Uterus (tissue), 4 donors: ENCODE results near the gene ACTA1. TPM values are rescaled to one million over a fixed set of nuclear protein-coding genes. Genes with fewer than 3 reads are reported as not detected.

Experiments
- DNase-seq, 2 donors: peaks; one replicate each; pipeline ENCODE4 v3.0.0-alpha.2; 2019 to 2020
- H3K27ac ChIP-seq, 2 donors: fragments of 200-600 bp; sonication (generic); 1 replicate in 1 of 2; 2 replicates in 1 of 2; pipeline ENCODE4 v1.5.1; 2016 to 2018
- H3K27me3 ChIP-seq, 2 donors: fragments of 200-600 bp; sonication (generic); one replicate each; pipeline ENCODE4 v1.5.1; 2018 to 2019; ENCODE audit warnings: control low read depth in 1 of 2
- H3K36me3 ChIP-seq, 2 donors: fragments of 200-600 bp; sonication (generic); one replicate each; pipeline ENCODE4 v1.5.1; 2019; ENCODE audit warnings: control low read depth in 1 of 2
- H3K4me1 ChIP-seq, 2 donors: fragments of 200-600 bp; sonication (generic); one replicate each; pipeline ENCODE4 v1.5.1; 2018 to 2019; ENCODE audit warnings: control low read depth in 1 of 2
- H3K4me3 ChIP-seq, 2 donors: fragments of 200-600 bp; sonication (generic); 1 replicate in 1 of 2; 2 replicates in 1 of 2; pipeline ENCODE4 v1.5.1; 2018 to 2019; ENCODE audit warnings: mild to moderate bottlenecking in 1 of 2
- H3K9me3 ChIP-seq, 2 donors: fragments of 200-600 bp; sonication (generic); one replicate each; pipeline ENCODE4 v1.5.1; 2019; ENCODE audit warnings: control low read depth in 1 of 2
- CTCF ChIP-seq, 4 experiments: fragments of 200-600 bp in 2 of 4; fragments of 450-650 bp in 2 of 4; sonication (generic) in 2 of 4; IDR thresholded peaks; one replicate each; pipeline ENCODE4 v1.5.1; 2016 to 2019; ENCODE audit warnings: antibody characterized with exemption in 4 of 4, mild to moderate bottlenecking in 2 of 4, moderate library complexity in 1 of 4
- POLR2A ChIP-seq, 2 donors: fragments of 450-650 bp; IDR thresholded peaks; one replicate each; pipeline ENCODE4 v1.6.1; 2016; ENCODE audit warnings: antibody characterized with exemption in 2 of 2, mild to moderate bottlenecking in 1 of 2, moderate library complexity in 1 of 2
- intact Hi-C: fragments of 100-400 bp; cut with DNase I; formaldehyde crosslinking; loops from one replicate; pipeline ENCODE4 v1.15.1; 2023; ENCODE audit warnings: low total_unique reads
- total RNA-seq, 4 donors: library from RNA; depleted of rRNA in 3 of 4; stranded (reverse); fragments of >200 nt in 3 of 4; gene quantifications; one replicate each; pipeline versions ENCODE4 v1.1.0 to v1.2.4, GENCODE V29; 2014 to 2023
- donor health status: DM: yes; HTN: yes; CAD: no.

ACTA1 gene
- total RNA-seq, 4 donors from 2014 or later = 4.2 TPM; not detected in 3

GRCh38 chr1:229452956-229453801, 19.3 kb upstream of the ACTA1 start:
- H3K4me3 ChIP-seq = no peak overlapping the region
- TF ChIP-seq CTCF (IDR thresholded peaks at IDR 0.05) (peak; percentile 27 to 40 (median 35)), POLR2A (IDR thresholded peaks at IDR 0.05) (no peak)
- H3K9me3 ChIP-seq = no peaks in the 10 kb centered on the region
- H3K27me3 ChIP-seq = no peaks in the 10 kb centered on the region
- H3K27ac ChIP-seq = no peak overlapping the region
- intact Hi-C loops = no loop called here
- DNase-seq = no peak
- H3K36me3 ChIP-seq = no peaks in the 10 kb centered on the region
- no peaks in the 10 kb centered on the region for H3K4me1 ChIP-seq

GRCh38 chr1:229448845-229449244, 15.0 kb upstream of the ACTA1 start:
- H3K36me3 ChIP-seq = no peaks in the 10 kb centered on the region
- TF ChIP-seq POLR2A (IDR thresholded peaks at IDR 0.05) (no peak), CTCF (IDR thresholded peaks at IDR 0.05) (no peak)

DNA sequence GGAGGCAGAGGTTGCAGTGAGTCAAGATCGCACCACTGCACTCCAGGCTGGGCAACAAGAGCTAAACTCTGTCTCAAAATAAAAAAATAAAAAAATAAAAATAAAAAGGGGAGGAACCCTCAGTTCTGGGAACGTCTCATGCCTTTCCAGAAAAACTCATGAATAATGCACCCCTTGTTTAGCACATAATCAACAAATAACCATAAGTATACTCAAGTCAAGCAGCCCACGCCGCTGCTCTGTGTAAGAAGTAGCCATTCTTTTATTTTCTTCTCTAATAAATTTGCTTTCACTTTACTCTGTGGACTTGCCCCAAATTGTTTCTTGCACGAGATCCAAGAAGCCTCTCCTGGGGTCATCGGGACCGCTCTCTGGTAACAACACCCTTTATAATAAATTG, 14.5 kb upstream of the ACTA1 start:
- no peak for DNase-seq
- intact Hi-C loops = no loop called here
- Histone ChIP-seq H3K9me3 (no peaks in the 10 kb centered on the region), H3K4me3 (no peak overlapping the region), H3K27ac (no peak overlapping the region), H3K4me1 (no peaks in the 10 kb centered on the region), H3K36me3 (no peaks in the 10 kb centered on the region), H3K27me3 (no peaks in the 10 kb centered on the region)
- TF ChIP-seq CTCF (IDR thresholded peaks at IDR 0.05) (no peak), POLR2A (IDR thresholded peaks at IDR 0.05) (no peak)

More at GRCh38 chr1:229448845-229449244, 15.0 kb upstream of the ACTA1 start:
- H3K4me3 ChIP-seq = no peak overlapping the region
- no peaks in the 10 kb centered on the region for H3K4me1 ChIP-seq
- H3K27ac ChIP-seq = no peak overlapping the region
- H3K27me3 ChIP-seq = no peaks in the 10 kb centered on the region
- intact Hi-C loops = no loop called here
- H3K9me3 ChIP-seq = no peaks in the 10 kb centered on the region
- DNase-seq = no peak

DNA sequence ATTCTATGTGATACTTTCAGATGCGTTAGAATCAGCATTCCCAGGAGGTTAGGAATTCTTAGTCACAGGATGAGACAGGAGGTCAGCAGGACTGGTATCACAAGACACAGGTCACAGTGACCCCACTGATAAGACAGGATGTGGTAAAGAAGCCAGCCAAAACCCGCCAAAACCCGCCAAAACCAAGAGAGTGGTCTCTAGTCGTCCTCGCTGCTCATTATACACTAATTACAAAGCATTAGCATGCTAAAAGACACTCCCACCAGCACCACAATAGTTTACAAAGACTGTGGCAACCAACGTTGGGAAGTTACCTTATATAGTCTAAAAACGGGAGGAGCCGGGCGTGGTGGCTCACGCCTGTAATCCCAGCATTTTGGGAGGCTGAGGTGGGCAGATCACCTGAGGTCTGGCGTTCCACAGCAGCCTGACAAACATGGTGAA, 13.9 kb upstream of the ACTA1 start:
- no peaks in the 10 kb centered on the region for H3K4me1 ChIP-seq
- H3K27me3 ChIP-seq = no peaks in the 10 kb centered on the region
- no peak for DNase-seq
- H3K36me3 ChIP-seq = no peaks in the 10 kb centered on the region
- TF ChIP-seq CTCF (IDR thresholded peaks at IDR 0.05) (no peak), POLR2A (IDR thresholded peaks at IDR 0.05) (no peak)
- no peak overlapping the region for H3K27ac ChIP-seq
- intact Hi-C loops = no loop called here
- H3K4me3 ChIP-seq = no peak overlapping the region
- no peaks in the 10 kb centered on the region for H3K9me3 ChIP-seq

GRCh38 chr1:229445828-229446227, 11.9 kb upstream of the ACTA1 start:
- intact Hi-C loops = no loop called here
- TF ChIP-seq POLR2A (IDR thresholded peaks at IDR 0.05) (no peak), CTCF (IDR thresholded peaks at IDR 0.05) (no peak)

More at GRCh38 chr1:229445828-229446227, 11.9 kb upstream of the ACTA1 start:
- no peak overlapping the region for H3K4me3 ChIP-seq
- H3K27me3 ChIP-seq = no peaks in the 10 kb centered on the region
- no peak overlapping the region for H3K27ac ChIP-seq
- DNase-seq = no peak
- H3K4me1 ChIP-seq = no peaks in the 10 kb centered on the region
- H3K9me3 ChIP-seq = no peaks in the 10 kb centered on the region
- no peaks in the 10 kb centered on the region for H3K36me3 ChIP-seq
